GM10248 (cell line): Measurements from ENCODE around the gene OR11A1.

Source experiments
- CTCF ChIA-PET: fragments of 300-600 bp; sonication (Branson Sonifier 250); formaldehyde crosslinking; extraction: SDS; loops from one replicate; lab custom pipeline; 2021; ENCODE audit warnings: antibody characterized with exemption; lab: Yijun Ruan, JAX
- POLR2A ChIA-PET: fragments of 350-650 bp; sonication (Branson Sonifier 250); formaldehyde crosslinking; extraction: SDS; loops from one replicate; lab custom pipeline; 2020; ENCODE audit warnings: antibody characterized with exemption; lab: Yijun Ruan, JAX
- DNase-seq: peaks from one replicate; pipeline ENCODE4 v3.0.0; 2012; ENCODE audit errors: extremely low spot score
- CTCF ChIP-seq: IDR thresholded peaks from 2 replicates; pipeline ENCODE4 v1.5.1; 2012; ENCODE audit warnings: mild to moderate bottlenecking, low read depth; ENCODE audit errors: extremely low read depth, missing control alignments, control extremely low read depth

The OR11A1 gene

GRCh38 chr6:29456971-29457370 lies at the start of gene OR11A1, which contains the start of gene OR2H1:
Gene OR11A1 (minus strand): TSS chr6:29457071. CDS start chr6:29427641, 29,430 bp downstream.
Gene OR2H1 (plus strand): TSS chr6:29457155. CDS start chr6:29461770, 4,615 bp downstream.
- ChIA-PET CTCF (no interaction called here), POLR2A (no interaction called here)
- TF ChIP-seq CTCF: no peak
- DNase-seq: no peak

- CTCF ChIA-PET: no interaction called here
- TF ChIP-seq CTCF: no peak
Measured at GRCh38 chr6:29506446-29507067, 49.7 kb upstream of the OR11A1 start.

GRCh38 chr6:29505808-29506207 lies 48.9 kb upstream of the OR11A1 start:
- POLR2A ChIA-PET: no interaction called here
- no peak for TF ChIP-seq CTCF
- DNase-seq: no peak
- CTCF ChIA-PET: no interaction called here

More at GRCh38 chr6:29506446-29507067, 49.7 kb upstream of the OR11A1 start:
- POLR2A ChIA-PET: no interaction called here
- no peak for DNase-seq

- no peak for TF ChIP-seq CTCF
- DNase-seq: no peak
- ChIA-PET CTCF (no interaction called here), POLR2A (no interaction called here)
Measured at GRCh38 chr6:29504961-29505360, 48.1 kb upstream of the OR11A1 start.

- TF ChIP-seq CTCF: no peak
- ChIA-PET POLR2A (no interaction called here), CTCF (no interaction called here)
- no peak for DNase-seq
Measured at GRCh38 chr6:29502597-29502996, 45.7 kb upstream of the OR11A1 start.

GRCh38 chr6:29502181-29502580 lies 45.3 kb upstream of the OR11A1 start:
- POLR2A ChIA-PET: no interaction called here
- DNase-seq: no peak
- no peak for TF ChIP-seq CTCF
- CTCF ChIA-PET: no interaction called here
